ENCODE data around the gene CDH26.

The CDH26 gene

GRCh38 chr20:60006261-60006660 lies 48.0 kb downstream of the CDH26 start:
- Histone ChIP-seq H3K4me3 (ENCODE audit: insufficient read depth, low read length, poor library complexity, severe bottlenecking) (no peak overlapping the region), H3K9me3 (ENCODE audit: insufficient read depth, low read length) (no peaks in the 10 kb centered on the region), H3K4me2 (ENCODE audit: low read depth, low read length, poor library complexity, severe bottlenecking) (no peak overlapping the region), H4K20me1 (ENCODE audit: low read depth, low read length) (no peaks in the 10 kb centered on the region), H2AFZ (ENCODE audit: low read depth, low read length, severe bottlenecking) (no peak overlapping the region), H3K9ac (ENCODE audit: low read length) (no peak overlapping the region), H3K27me3 (ENCODE audit: low read length) (no peaks in the 10 kb centered on the region), H3F3A (ENCODE audit: insufficient read depth) (no peaks in the 10 kb centered on the region), H3K27ac (ENCODE audit: low read depth, low read length) (no peak overlapping the region), H3K79me2 (ENCODE audit: insufficient read depth, low read length) (no peaks in the 10 kb centered on the region), H3K9me2 (replicated peaks; ENCODE audit: insufficient read depth, low read length) (no peaks in the 10 kb centered on the region), H3K36me3 (ENCODE audit: low read length) (no peaks in the 10 kb centered on the region)
- no peak for TF ChIP-seq EZH2phosphoT487 (conservative IDR thresholded peaks at IDR 0.05; ENCODE audit: low read length)
- TF ChIP-seq CTCF (IDR thresholded peaks at IDR 0.05; ENCODE audit: insufficient read depth, low read length, poor library complexity, severe bottlenecking) = no peak

- no peaks in the 10 kb centered on the region for H4K20me1 ChIP-seq (ENCODE audit: low read depth, low read length)
- TF ChIP-seq EZH2phosphoT487 (conservative IDR thresholded peaks at IDR 0.05; ENCODE audit: low read length) = no peak
- no peak for TF ChIP-seq CTCF (IDR thresholded peaks at IDR 0.05; ENCODE audit: insufficient read depth, low read length, poor library complexity, severe bottlenecking)
- no peak overlapping the region for H2AFZ ChIP-seq (ENCODE audit: low read depth, low read length, severe bottlenecking)
- H3K4me3 ChIP-seq (ENCODE audit: insufficient read depth, low read length, poor library complexity, severe bottlenecking) = no peak overlapping the region
- no peak overlapping the region for H3K27ac ChIP-seq (ENCODE audit: low read depth, low read length)
- no peaks in the 10 kb centered on the region for H3F3A ChIP-seq (ENCODE audit: insufficient read depth)
- no peaks in the 10 kb centered on the region for H3K79me2 ChIP-seq (ENCODE audit: insufficient read depth, low read length)
- no peaks in the 10 kb centered on the region for H3K9me2 ChIP-seq (replicated peaks; ENCODE audit: insufficient read depth, low read length)
- H3K4me2 ChIP-seq (ENCODE audit: low read depth, low read length, poor library complexity, severe bottlenecking) = no peak overlapping the region
- H3K36me3 ChIP-seq (ENCODE audit: low read length) = no peaks in the 10 kb centered on the region
- no peaks in the 10 kb centered on the region for H3K9me3 ChIP-seq (ENCODE audit: insufficient read depth, low read length)
- H3K27me3 ChIP-seq (ENCODE audit: low read length) = no peaks in the 10 kb centered on the region
- no peak overlapping the region for H3K9ac ChIP-seq (ENCODE audit: low read length)
Observed at GRCh38 chr20:60007464-60007863, 49.2 kb downstream of the CDH26 start.

- H2AFZ ChIP-seq (ENCODE audit: low read depth, low read length, severe bottlenecking) = no peak overlapping the region
- H3K4me3 ChIP-seq (ENCODE audit: insufficient read depth, low read length, poor library complexity, severe bottlenecking) = no peak overlapping the region
- no peaks in the 10 kb centered on the region for H3K27me3 ChIP-seq (ENCODE audit: low read length)
- no peaks in the 10 kb centered on the region for H3F3A ChIP-seq (ENCODE audit: insufficient read depth)
- H3K79me2 ChIP-seq (ENCODE audit: insufficient read depth, low read length) = no peaks in the 10 kb centered on the region
- no peaks in the 10 kb centered on the region for H3K9me3 ChIP-seq (ENCODE audit: insufficient read depth, low read length)
- H3K9me2 ChIP-seq (replicated peaks; ENCODE audit: insufficient read depth, low read length) = no peaks in the 10 kb centered on the region
- no peaks in the 10 kb centered on the region for H3K36me3 ChIP-seq (ENCODE audit: low read length)
- no peaks in the 10 kb centered on the region for H4K20me1 ChIP-seq (ENCODE audit: low read depth, low read length)
- TF ChIP-seq EZH2phosphoT487 (conservative IDR thresholded peaks at IDR 0.05; ENCODE audit: low read length) = no peak
- TF ChIP-seq CTCF (IDR thresholded peaks at IDR 0.05; ENCODE audit: insufficient read depth, low read length, poor library complexity, severe bottlenecking) = no peak
- no peak overlapping the region for H3K27ac ChIP-seq (ENCODE audit: low read depth, low read length)
- no peak overlapping the region for H3K9ac ChIP-seq (ENCODE audit: low read length)
- no peak overlapping the region for H3K4me2 ChIP-seq (ENCODE audit: low read depth, low read length, poor library complexity, severe bottlenecking)
Observed at GRCh38 chr20:60008130-60008808, 50.0 kb downstream of the CDH26 start.
